Endodermal cell (in vitro differentiated cells): Measurements from ENCODE around the gene INHBE. TPM values are rescaled to one million over a fixed set of nuclear protein-coding genes. Genes with fewer than 3 reads are reported as not detected.

Experiments used
- DNase-seq: peaks from one replicate; pipeline ENCODE4 v3.0.0-alpha.2; 2017
- H3K27ac ChIP-seq: 2 replicates; pipeline ENCODE4 v1.5.1; 2013; ENCODE audit warnings: mild to moderate bottlenecking, low read depth, low read length, moderate library complexity
- H3K27me3 ChIP-seq: 2 replicates; pipeline ENCODE4 v1.6.1; 2013; ENCODE audit warnings: mild to moderate bottlenecking, low read length, moderate library complexity; ENCODE audit not compliant: insufficient read depth, control insufficient read depth, poor library complexity, severe bottlenecking
- H3K36me3 ChIP-seq: 2 replicates; pipeline ENCODE4 v1.7.0; 2013; ENCODE audit warnings: mild to moderate bottlenecking, low read length, moderate library complexity; ENCODE audit not compliant: control insufficient read depth, insufficient read depth
- H3K4me1 ChIP-seq: one replicate; pipeline ENCODE4 v1.7.0; 2013; ENCODE audit warnings: low read length; ENCODE audit not compliant: control insufficient read depth, insufficient read depth
- H3K4me3 ChIP-seq: 2 replicates; pipeline ENCODE4 v1.5.1; 2013; ENCODE audit warnings: mild to moderate bottlenecking, low read length, moderate library complexity
- H3K9ac ChIP-seq: 2 replicates; pipeline ENCODE4 v1.6.1; 2013; ENCODE audit warnings: mild to moderate bottlenecking, low read length, moderate library complexity; ENCODE audit not compliant: poor library complexity, severe bottlenecking; ENCODE audit errors: extremely low read depth
- H3K9me3 ChIP-seq: 2 replicates; pipeline ENCODE4 v1.6.1; 2013; ENCODE audit warnings: mild to moderate bottlenecking, low read length, moderate library complexity; ENCODE audit not compliant: control insufficient read depth
- H3K27ac Mint-ChIP-seq: 2 replicates; pipeline ENCODE4 v1.8.0; 2020; ENCODE audit warnings: mixed read lengths
- H3K27me3 Mint-ChIP-seq: 2 replicates; pipeline ENCODE4 v1.8.0; 2021; ENCODE audit warnings: mild to moderate bottlenecking, mixed read lengths; ENCODE audit not compliant: insufficient read depth
- H3K36me3 Mint-ChIP-seq: 2 replicates; pipeline ENCODE4 v1.8.0; 2020; ENCODE audit warnings: low read depth, mixed read lengths
- H3K4me1 Mint-ChIP-seq: 2 replicates; pipeline ENCODE4 v1.8.0; 2020; ENCODE audit warnings: mixed read lengths
- H3K4me3 Mint-ChIP-seq: 2 replicates; pipeline ENCODE4 v1.8.0; 2020; ENCODE audit warnings: mild to moderate bottlenecking, moderate library complexity, mixed read lengths
- H3K9me3 Mint-ChIP-seq: 2 replicates; pipeline ENCODE4 v1.8.0; 2020; ENCODE audit warnings: mild to moderate bottlenecking, mixed read lengths
- WGBS, 2 experiments: methylation state at CpG; one replicate each; pipeline versions ENCODE4 v1.1.5 to v1.1.7; 2013; ENCODE audit warnings: missing lambda C conversion rate in 2 of 2, mixed read lengths in 1 of 2; ENCODE audit not compliant: insufficient coverage in 1 of 2, insufficient read length in 1 of 2; 5-methylcytosine and 5-hydroxymethylcytosine counted together
- total RNA-seq, 2 donors: library from RNA; stranded (reverse); fragmentation: NEBNext Ultra II Directional in 1 of 2; extraction: Animal tissue kit (Norgen Biotek cat#: 25700) in 1 of 2; gene quantifications; 2 replicates in 1 of 2; 3 replicates in 1 of 2; pipeline ENCODE4 v1.2.1, GENCODE V29; 2021
- TF ChIP-seq, protein P1 (sequence below): fragments of 200-600 bp; sonication (generic); conservative IDR thresholded peaks from 2 replicates; pipeline ENCODE4 v1.5.0; 2021; ENCODE audit warnings: antibody characterized with exemption, mild to moderate bottlenecking

Gene INHBE
- total RNA-seq, 2 donors from 2014 or later, result 0.24 to 0.29 TPM

DNA sequence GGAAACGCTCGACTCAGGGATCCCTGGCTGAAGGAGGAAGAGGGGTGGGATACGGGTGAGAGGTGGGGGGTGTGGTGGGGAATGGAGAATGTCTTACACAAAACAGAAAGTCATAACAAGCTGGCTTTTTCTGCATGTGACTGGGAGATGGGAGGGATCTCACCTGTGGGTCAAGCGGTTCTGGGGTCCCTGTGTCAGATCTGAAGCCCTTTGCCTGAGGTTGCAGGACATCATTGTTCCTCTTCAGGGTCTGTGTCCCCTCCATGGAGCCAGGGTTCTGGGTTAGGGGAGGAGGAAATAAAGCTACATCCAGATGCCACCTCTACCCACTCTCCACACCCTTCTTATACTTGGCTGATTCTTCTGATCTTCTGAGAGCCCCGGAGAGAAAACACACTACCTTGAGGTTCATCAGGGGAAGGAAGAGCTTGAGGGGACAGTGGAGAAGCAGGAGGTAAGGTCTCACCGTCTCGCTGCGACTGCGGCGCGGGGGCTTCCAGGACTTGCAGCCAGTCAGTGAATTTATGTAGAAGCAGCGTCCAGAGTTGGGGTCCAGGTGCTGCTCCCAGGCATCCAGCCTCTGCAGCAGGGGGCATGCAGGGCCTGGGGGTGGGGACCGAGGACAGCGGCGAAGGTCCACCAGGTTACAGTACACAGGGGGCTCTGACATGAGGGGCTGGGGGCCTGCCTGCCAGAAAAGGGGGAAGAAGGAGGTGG, 22.0 kb downstream of the INHBE start:
- H3K4me3 ChIP-seq, result no peak overlapping the region
- TF ChIP-seq, protein P1, sequence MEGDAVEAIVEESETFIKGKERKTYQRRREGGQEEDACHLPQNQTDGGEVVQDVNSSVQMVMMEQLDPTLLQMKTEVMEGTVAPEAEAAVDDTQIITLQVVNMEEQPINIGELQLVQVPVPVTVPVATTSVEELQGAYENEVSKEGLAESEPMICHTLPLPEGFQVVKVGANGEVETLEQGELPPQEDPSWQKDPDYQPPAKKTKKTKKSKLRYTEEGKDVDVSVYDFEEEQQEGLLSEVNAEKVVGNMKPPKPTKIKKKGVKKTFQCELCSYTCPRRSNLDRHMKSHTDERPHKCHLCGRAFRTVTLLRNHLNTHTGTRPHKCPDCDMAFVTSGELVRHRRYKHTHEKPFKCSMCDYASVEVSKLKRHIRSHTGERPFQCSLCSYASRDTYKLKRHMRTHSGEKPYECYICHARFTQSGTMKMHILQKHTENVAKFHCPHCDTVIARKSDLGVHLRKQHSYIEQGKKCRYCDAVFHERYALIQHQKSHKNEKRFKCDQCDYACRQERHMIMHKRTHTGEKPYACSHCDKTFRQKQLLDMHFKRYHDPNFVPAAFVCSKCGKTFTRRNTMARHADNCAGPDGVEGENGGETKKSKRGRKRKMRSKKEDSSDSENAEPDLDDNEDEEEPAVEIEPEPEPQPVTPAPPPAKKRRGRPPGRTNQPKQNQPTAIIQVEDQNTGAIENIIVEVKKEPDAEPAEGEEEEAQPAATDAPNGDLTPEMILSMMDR, result no peak
- Mint-ChIP-seq H3K9me3 (no peaks in the 10 kb centered on the region), H3K36me3 (no peaks in the 10 kb centered on the region), H3K4me1 (peaks cover 29% of the 10 kb centered on the region), H3K27me3 (peaks cover 68% of the 10 kb centered on the region), H3K4me3 (no peak overlapping the region), H3K27ac (no peak overlapping the region)
- no peak for DNase-seq
- H3K36me3 ChIP-seq, result no peaks in the 10 kb centered on the region
- H3K27ac ChIP-seq, result no peak overlapping the region
- H3K27me3 ChIP-seq, result peaks cover 53% of the 10 kb centered on the region
- no peak overlapping the region for H3K9ac ChIP-seq
- no peaks in the 10 kb centered on the region for H3K9me3 ChIP-seq
- no peaks in the 10 kb centered on the region for H3K4me1 ChIP-seq
- 92% methylated on average over 6 to 15 of the region's 15 CpGs for WGBS, 2 experiments

DNA sequence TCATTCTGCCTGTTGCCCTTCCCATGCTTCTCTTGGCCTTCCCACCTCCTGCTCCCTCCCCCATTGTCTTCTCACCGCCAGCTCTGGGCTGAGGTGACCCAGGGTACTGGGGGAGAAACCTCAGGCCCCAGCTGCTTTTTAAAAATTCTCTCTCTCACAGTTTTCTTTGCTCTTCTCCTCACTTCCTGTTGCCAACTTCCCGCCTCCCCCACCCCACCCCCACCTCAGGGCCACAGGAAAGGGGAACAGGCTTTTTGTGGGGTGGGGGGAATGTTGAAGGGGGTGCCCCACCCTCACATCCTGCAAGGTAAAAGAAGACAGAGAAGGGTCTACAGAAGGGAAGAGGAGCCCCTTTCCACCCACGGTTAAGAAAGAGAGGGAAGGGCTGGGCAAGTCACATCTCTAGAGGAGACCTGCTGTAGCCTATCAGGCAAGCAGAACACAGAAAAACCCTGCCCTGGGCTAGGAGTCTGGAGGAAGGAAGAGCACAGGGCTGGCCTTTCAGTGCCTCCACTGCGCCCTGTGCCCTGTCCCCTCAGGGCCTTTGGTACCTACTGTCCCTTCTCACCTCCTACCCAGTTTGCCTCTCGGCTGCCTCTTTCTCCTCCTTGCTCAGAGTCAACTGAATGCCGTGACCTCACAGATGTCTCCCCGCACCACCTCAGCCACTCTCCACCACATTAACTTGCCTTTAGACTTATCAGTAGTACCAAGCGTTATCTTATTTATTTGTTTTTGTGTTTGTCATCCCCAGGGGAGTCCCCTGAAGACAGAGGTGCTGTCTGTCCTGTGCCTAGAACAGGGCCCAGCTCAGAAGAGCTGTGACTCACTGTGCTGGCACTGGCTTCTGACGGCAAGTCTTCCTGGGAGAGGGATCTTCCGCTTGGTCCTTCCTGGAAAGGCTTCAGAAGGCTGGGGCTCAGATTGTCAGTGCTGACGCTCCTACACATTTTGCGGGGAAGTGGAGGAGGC, 22.9 kb downstream of the INHBE start:
- peaks cover 60% of the 10 kb centered on the region for H3K27me3 Mint-ChIP-seq
- Histone ChIP-seq H3K27ac (no peak overlapping the region), H3K27me3 (peaks cover 45% of the 10 kb centered on the region), H3K36me3 (no peaks in the 10 kb centered on the region), H3K9me3 (no peaks in the 10 kb centered on the region), H3K4me3 (no peak overlapping the region), H3K4me1 (no peaks in the 10 kb centered on the region), H3K9ac (no peak overlapping the region)
- H3K9me3 Mint-ChIP-seq, result no peaks in the 10 kb centered on the region
- no peak overlapping the region for H3K27ac Mint-ChIP-seq
- peak; percentile 75 for DNase-seq
- H3K4me3 Mint-ChIP-seq, result no peak overlapping the region
- H3K36me3 Mint-ChIP-seq, result no peaks in the 10 kb centered on the region
- TF ChIP-seq, protein P1, result no peak
- WGBS, 2 experiments, result 82 to 84% methylated on average over 5 to 11 of the region's 12 CpGs
- peaks cover 29% of the 10 kb centered on the region for H3K4me1 Mint-ChIP-seq

DNA sequence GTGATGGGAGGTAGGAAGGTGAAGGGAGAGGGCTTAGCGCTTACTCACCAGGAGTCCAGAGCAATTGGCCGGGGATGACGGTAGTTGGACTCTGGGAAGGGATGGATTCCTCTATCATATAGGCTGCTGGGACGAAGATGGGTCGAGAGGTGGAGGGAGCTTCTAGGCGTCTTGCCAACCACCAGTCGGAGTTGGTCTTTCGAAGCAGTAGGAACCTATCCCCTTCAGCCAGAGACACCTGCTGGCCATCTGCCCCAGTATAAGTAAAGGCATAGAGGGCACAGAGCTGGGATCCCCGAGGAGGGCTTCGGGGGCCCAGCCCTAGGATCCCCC, 23.9 kb downstream of the INHBE start:
- Histone ChIP-seq H3K9ac (no peak overlapping the region), H3K4me1 (no peaks in the 10 kb centered on the region), H3K27ac (no peak overlapping the region), H3K9me3 (no peaks in the 10 kb centered on the region), H3K27me3 (peaks cover 35% of the 10 kb centered on the region), H3K36me3 (no peaks in the 10 kb centered on the region), H3K4me3 (no peak overlapping the region)
- DNase-seq, result no peak
- Mint-ChIP-seq H3K4me3 (no peak overlapping the region), H3K27me3 (peaks cover 50% of the 10 kb centered on the region), H3K4me1 (peaks cover 33% of the 10 kb centered on the region), H3K36me3 (no peaks in the 10 kb centered on the region), H3K27ac (no peak overlapping the region), H3K9me3 (no peaks in the 10 kb centered on the region)
- TF ChIP-seq, protein P1, result no peak
- 89 to 93% methylated on average over 7 to 10 of the region's 10 CpGs for WGBS, 2 experiments
